ENCODE data around the gene GALM.

GALM gene

DNA sequence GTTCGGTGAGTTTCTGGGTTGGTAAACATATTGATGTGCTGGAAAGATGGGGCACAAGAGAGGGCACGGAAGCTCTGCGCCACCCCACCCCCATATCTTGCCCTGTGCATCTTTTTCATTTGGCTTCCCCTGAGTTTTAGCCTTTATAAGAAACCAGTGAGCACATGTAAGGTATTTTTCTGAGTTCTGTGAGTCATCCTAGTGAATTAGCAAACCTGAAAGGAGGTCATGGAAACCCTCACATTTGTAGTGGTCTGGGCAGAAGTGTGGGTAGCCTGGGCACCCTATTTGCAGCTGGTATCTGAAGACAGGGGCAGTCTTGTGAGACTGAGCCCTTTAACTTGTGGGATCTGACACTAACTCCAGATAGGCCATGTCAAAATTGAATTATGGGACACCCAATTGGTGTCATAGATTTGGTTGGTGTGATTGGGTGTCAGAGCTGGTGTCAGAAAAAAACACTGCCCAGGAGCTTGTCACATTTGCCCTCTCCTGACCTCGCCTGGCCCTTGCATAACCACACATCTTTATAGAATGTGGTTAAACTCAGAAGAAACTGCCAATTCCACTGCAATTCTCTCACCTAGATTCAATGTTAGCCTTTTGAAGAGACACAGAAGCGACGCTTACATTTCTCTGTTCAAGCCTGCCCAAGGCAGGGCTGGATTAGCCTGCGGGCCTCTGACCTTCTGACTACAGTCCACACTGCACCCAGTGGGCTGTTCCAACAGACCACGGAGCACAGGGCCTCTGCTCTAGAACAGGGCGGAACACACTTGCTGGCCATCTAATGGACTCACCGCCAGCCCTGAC is 12.0 kb upstream of the GALM start:
- POLR2A ChIA-PET: interaction anchor here (0.5 kb wide), 1 partner anchor 20 kb away, joined by 7 read pairs; no protein-coding TSS in a partner anchor
- no peaks in the 10 kb centered on the region for H3K9me3 ChIP-seq (ENCODE audit: control insufficient read depth, insufficient read depth, low read depth, low read length)
- H3K27ac ChIP-seq (ENCODE audit: extremely low read depth, low read depth, low read length): no peak overlapping the region
- no peaks in the 10 kb centered on the region for H3K4me1 ChIP-seq (ENCODE audit: control insufficient read depth, insufficient read depth, low read length)
- no peak for TF ChIP-seq ZNF214 (tag by site-specific recombination; IDR thresholded peaks at IDR 0.05; ENCODE audit: borderline replicate concordance)
- no peak for TF ChIP-seq MZF1 (tag by site-specific recombination; IDR thresholded peaks at IDR 0.05; ENCODE audit: borderline replicate concordance)
- TF ChIP-seq, protein P1, sequence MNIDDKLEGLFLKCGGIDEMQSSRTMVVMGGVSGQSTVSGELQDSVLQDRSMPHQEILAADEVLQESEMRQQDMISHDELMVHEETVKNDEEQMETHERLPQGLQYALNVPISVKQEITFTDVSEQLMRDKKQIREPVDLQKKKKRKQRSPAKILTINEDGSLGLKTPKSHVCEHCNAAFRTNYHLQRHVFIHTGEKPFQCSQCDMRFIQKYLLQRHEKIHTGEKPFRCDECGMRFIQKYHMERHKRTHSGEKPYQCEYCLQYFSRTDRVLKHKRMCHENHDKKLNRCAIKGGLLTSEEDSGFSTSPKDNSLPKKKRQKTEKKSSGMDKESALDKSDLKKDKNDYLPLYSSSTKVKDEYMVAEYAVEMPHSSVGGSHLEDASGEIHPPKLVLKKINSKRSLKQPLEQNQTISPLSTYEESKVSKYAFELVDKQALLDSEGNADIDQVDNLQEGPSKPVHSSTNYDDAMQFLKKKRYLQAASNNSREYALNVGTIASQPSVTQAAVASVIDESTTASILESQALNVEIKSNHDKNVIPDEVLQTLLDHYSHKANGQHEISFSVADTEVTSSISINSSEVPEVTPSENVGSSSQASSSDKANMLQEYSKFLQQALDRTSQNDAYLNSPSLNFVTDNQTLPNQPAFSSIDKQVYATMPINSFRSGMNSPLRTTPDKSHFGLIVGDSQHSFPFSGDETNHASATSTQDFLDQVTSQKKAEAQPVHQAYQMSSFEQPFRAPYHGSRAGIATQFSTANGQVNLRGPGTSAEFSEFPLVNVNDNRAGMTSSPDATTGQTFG (tag by site-specific recombination; IDR thresholded peaks at IDR 0.05; ENCODE audit: borderline replicate concordance): no peak
- no peak for TF ChIP-seq ZFP41 (tag by site-specific recombination; IDR thresholded peaks at IDR 0.05; ENCODE audit: borderline replicate concordance)
- no peak for TF ChIP-seq ZNF514 (tag by site-specific recombination; IDR thresholded peaks at IDR 0.05)
- no peak for TF ChIP-seq ZNF157 (tag by site-specific recombination; IDR thresholded peaks at IDR 0.05)
- TF ChIP-seq ZNF274 (IDR thresholded peaks at IDR 0.05; ENCODE audit: low read length): no peak
- TF ChIP-seq ZNF274 (tag by site-specific recombination; IDR thresholded peaks at IDR 0.05; ENCODE audit: borderline replicate concordance): no peak
- no peak for TF ChIP-seq ZNF792 (tag by site-specific recombination; IDR thresholded peaks at IDR 0.05)
- TF ChIP-seq ZNF433 (tag by site-specific recombination; IDR thresholded peaks at IDR 0.05; ENCODE audit: low read depth): no peak
- TF ChIP-seq GLI4 (tag by site-specific recombination; IDR thresholded peaks at IDR 0.05): no peak
- no peaks in the 10 kb centered on the region for H3K36me3 ChIP-seq (ENCODE audit: control insufficient read depth in 2 of 2, insufficient read depth in 1 of 2, low read length in 2 of 2)
- no peak overlapping the region for H3K4me3 ChIP-seq (ENCODE audit: low read depth, low read length)
- CTCF ChIA-PET: interaction anchor here (1.1 to 1.5 kb wide), 2 partner anchors 50 to 118 kb away, joined by 3 to 11 read pairs; partner anchors contain the start of gene HNRNPLL

DNA sequence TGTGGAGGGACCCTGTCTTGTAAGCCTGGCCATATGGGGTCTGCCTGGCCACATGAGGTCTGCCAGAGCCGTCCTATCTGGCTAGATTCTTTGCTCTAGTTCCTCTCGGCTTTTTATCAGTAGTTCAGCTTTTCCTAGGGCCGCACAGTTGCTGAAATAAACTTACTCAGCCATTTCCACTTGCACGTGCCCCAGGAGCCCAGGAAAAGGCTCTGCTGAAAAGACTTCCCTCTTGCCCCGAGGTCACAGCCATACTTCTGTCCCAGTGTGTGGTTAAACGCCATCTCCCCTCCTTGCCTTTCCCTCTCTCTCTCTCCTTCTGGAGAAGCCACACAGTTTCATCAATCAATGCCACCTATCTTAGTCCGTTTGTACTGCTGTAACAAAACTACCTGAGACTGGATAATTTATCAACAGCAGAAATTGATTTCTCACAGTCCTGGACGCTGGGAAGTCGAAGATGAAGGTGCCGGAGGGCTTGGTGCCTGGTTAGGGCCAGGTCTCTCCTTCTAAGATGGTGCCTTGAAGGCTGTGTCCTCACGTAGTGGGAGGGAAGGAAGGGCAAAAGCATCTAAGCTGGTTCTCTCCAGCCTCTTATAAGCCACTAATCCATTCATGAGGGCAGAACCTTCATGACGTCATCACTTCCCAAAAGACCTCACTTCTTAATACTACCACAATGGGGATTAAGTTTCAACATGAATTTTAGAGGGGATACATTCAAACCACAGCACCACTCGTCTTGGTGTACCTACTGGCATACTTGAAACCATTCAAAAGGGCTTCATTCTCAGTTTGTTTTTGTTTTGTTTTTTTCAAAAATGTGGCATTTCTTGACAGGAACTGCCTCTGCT is 11.2 kb upstream of the GALM start:
- ChIA-PET CTCF (no interaction called here), POLR2A (interaction anchor here (0.5 kb wide), 1 partner anchor 19 kb away, joined by 7 read pairs; no protein-coding TSS in a partner anchor)
- Histone ChIP-seq H3K4me3 (ENCODE audit: low read depth, low read length) (no peak overlapping the region), H3K36me3 (ENCODE audit: control insufficient read depth in 2 of 2, insufficient read depth in 1 of 2, low read length in 2 of 2) (no peaks in the 10 kb centered on the region), H3K9me3 (ENCODE audit: control insufficient read depth, insufficient read depth, low read depth, low read length) (no peaks in the 10 kb centered on the region), H3K4me1 (ENCODE audit: control insufficient read depth, insufficient read depth, low read length) (no peaks in the 10 kb centered on the region), H3K27ac (ENCODE audit: extremely low read depth, low read depth, low read length) (no peak overlapping the region)
- TF ChIP-seq ZNF138 (tag by site-specific recombination; IDR thresholded peaks at IDR 0.05; ENCODE audit: borderline replicate concordance): no peak
- no peak for TF ChIP-seq IKZF3 (tag by site-specific recombination; IDR thresholded peaks at IDR 0.05)
- no peak for TF ChIP-seq ZFP3 (tag by site-specific recombination; IDR thresholded peaks at IDR 0.05; ENCODE audit: low read depth)
- TF ChIP-seq PRDM1 (tag by site-specific recombination; IDR thresholded peaks at IDR 0.05): no peak
- no peak for TF ChIP-seq ZNF211 (tag by site-specific recombination; IDR thresholded peaks at IDR 0.05; ENCODE audit: low read depth)
- TF ChIP-seq ZNF549 (tag by site-specific recombination; IDR thresholded peaks at IDR 0.05): no peak
- TF ChIP-seq ZNF10 (tag by site-specific recombination; IDR thresholded peaks at IDR 0.05): no peak
- TF ChIP-seq, protein P2, sequence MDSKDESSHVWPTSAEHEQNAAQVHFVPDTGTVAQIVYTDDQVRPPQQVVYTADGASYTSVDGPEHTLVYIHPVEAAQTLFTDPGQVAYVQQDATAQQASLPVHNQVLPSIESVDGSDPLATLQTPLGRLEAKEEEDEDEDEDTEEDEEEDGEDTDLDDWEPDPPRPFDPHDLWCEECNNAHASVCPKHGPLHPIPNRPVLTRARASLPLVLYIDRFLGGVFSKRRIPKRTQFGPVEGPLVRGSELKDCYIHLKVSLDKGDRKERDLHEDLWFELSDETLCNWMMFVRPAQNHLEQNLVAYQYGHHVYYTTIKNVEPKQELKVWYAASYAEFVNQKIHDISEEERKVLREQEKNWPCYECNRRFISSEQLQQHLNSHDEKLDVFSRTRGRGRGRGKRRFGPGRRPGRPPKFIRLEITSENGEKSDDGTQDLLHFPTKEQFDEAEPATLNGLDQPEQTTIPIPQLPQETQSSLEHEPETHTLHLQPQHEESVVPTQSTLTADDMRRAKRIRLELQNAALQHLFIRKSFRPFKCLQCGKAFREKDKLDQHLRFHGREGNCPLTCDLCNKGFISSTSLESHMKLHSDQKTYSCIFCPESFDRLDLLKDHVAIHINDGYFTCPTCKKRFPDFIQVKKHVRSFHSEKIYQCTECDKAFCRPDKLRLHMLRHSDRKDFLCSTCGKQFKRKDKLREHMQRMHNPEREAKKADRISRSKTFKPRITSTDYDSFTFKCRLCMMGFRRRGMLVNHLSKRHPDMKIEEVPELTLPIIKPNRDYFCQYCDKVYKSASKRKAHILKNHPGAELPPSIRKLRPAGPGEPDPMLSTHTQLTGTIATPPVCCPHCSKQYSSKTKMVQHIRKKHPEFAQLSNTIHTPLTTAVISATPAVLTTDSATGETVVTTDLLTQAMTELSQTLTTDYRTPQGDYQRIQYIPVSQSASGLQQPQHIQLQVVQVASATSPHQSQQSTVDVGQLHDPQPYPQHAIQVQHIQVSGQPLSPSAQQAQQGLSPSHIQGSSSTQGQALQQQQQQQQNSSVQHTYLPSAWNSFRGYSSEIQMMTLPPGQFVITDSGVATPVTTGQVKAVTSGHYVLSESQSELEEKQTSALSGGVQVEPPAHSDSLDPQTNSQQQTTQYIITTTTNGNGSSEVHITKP (tag by site-specific recombination; IDR thresholded peaks at IDR 0.05): peak; percentile 38; the same call in 1 of the 2 replicates
- no peak for TF ChIP-seq ZXDB (tag by site-specific recombination; IDR thresholded peaks at IDR 0.05)
- peak; percentile 62; the same call in 1 of the 2 replicates for TF ChIP-seq ZNF629 (tag by site-specific recombination; IDR thresholded peaks at IDR 0.05)
- TF ChIP-seq ATF2 (tag by site-specific recombination; IDR thresholded peaks at IDR 0.05; ENCODE audit: low read depth): peak; percentile 89
- peak; percentile 74 for TF ChIP-seq ZBTB21 (tag by site-specific recombination; IDR thresholded peaks at IDR 0.05)
- TF ChIP-seq ZNF530 (tag by site-specific recombination; IDR thresholded peaks at IDR 0.05; ENCODE audit: low read depth): no peak
- no peak for TF ChIP-seq TCF7L2 (IDR thresholded peaks at IDR 0.05; ENCODE audit: borderline replicate concordance, low read depth, low read length)
- no peak for TF ChIP-seq ZNF184 (tag by site-specific recombination; IDR thresholded peaks at IDR 0.05)
